Fibroblast of lung (primary cell): Measurements from ENCODE around the gene COLGALT1. TPM values are rescaled to one million over a fixed set of nuclear protein-coding genes. Genes with fewer than 3 reads are reported as not detected.

Source experiments
- DNase-seq, 2 donors: peaks; one replicate each; pipeline versions ENCODE4 v3.0.0 to v3.0.0-alpha.2; 2010; ENCODE audit warnings: low read depth in 2 of 2
- H2AFZ ChIP-seq: 2 replicates; pipeline ENCODE4 v1.5.1; 2012; ENCODE audit warnings: low read length, control low read depth, inconsistent platforms
- H3K27ac ChIP-seq: 2 replicates; pipeline ENCODE4 v1.5.1; 2011; ENCODE audit warnings: low read length, control low read depth; ENCODE audit not compliant: insufficient read depth
- H3K27me3 ChIP-seq: 2 replicates; pipeline ENCODE4 v1.5.1; 2011; ENCODE audit warnings: mild to moderate bottlenecking, low read length; ENCODE audit not compliant: control insufficient read depth, insufficient read depth
- H3K36me3 ChIP-seq: 2 replicates; pipeline ENCODE4 v1.5.1; 2011; ENCODE audit warnings: low read length; ENCODE audit not compliant: control insufficient read depth, insufficient read depth
- H3K4me1 ChIP-seq: 2 replicates; pipeline ENCODE4 v1.5.1; 2011; ENCODE audit warnings: low read length; ENCODE audit not compliant: control insufficient read depth, insufficient read depth; ENCODE audit errors: extremely low read depth
- H3K4me2 ChIP-seq: 2 replicates; pipeline ENCODE4 v1.5.1; 2011; ENCODE audit warnings: low read length, control low read depth; ENCODE audit not compliant: insufficient read depth; ENCODE audit errors: extremely low read depth
- H3K4me3 ChIP-seq, 4 experiments: fragments of 200-600 bp in 1 of 4; sonication (generic) in 1 of 4; replicated peaks in 1 of 4; 2 replicates each; pipeline ENCODE4 v1.5.1; 2011 to 2016; ENCODE audit warnings: low read length in 4 of 4, low read depth in 3 of 4, mild to moderate bottlenecking in 3 of 4, control low read depth in 2 of 4, inconsistent platforms in 1 of 4, mixed read lengths in 1 of 4; ENCODE audit not compliant: insufficient read depth in 1 of 4; ENCODE audit errors: control extremely low read depth in 1 of 4
- H3K79me2 ChIP-seq: 2 replicates; pipeline ENCODE4 v1.5.1; 2012; ENCODE audit warnings: mild to moderate bottlenecking, low read length, inconsistent platforms; ENCODE audit not compliant: control insufficient read depth, insufficient read depth
- H3K9ac ChIP-seq: 2 replicates; pipeline ENCODE4 v1.5.1; 2011; ENCODE audit warnings: mild to moderate bottlenecking, low read length, control low read depth; ENCODE audit not compliant: insufficient read depth
- H3K9me3 ChIP-seq: 2 replicates; pipeline ENCODE4 v1.5.1; 2012; ENCODE audit warnings: low read depth, low read length; ENCODE audit not compliant: control insufficient read depth, insufficient read depth
- H4K20me1 ChIP-seq: 2 replicates; pipeline ENCODE4 v1.5.1; 2011; ENCODE audit warnings: low read length; ENCODE audit not compliant: control insufficient read depth, insufficient read depth; ENCODE audit errors: extremely low read depth
- CTCF ChIP-seq, 2 donors: IDR thresholded peaks in 1 of 2; conservative IDR thresholded peaks in 1 of 2; 1 replicate in 1 of 2; 2 replicates in 1 of 2; pipeline ENCODE4 v1.5.1; 2011 to 2012; ENCODE audit warnings: low read length in 2 of 2, control low read depth in 1 of 2, inconsistent platforms in 1 of 2, low read depth in 1 of 2, mild to moderate bottlenecking in 1 of 2
- EZH2 ChIP-seq: IDR thresholded peaks from 2 replicates; pipeline ENCODE4 v1.5.1; 2012; ENCODE audit warnings: low read length, control low read depth, mild to moderate bottlenecking; ENCODE audit errors: missing control alignments
- polyA plus RNA-seq, 2 donors: library from polyadenylated mRNA; depleted of rRNA in 1 of 2; stranded (reverse) in 1 of 2; unstranded in 1 of 2; fragments of >200 nt; gene quantifications; 2 replicates each; pipeline ENCODE4 v1.2.1, GENCODE V29; 2011 to 2012; ENCODE audit warnings: missing spikeins in 1 of 2
- total RNA-seq: library from RNA; depleted of rRNA; stranded (reverse); fragments of >200 nt; gene quantifications from 2 replicates; pipeline ENCODE4 v1.2.1, GENCODE V29; 2014

Gene COLGALT1
- total and polyA plus RNA-seq, 2 donors (not counting 1 experiment from before 2014, with no cell fraction given) = 96.9 to 103 TPM

- H3K9me3 ChIP-seq = no peaks in the 10 kb centered on the region
These were observed 20.7 kb upstream of the COLGALT1 start for GRCh38 chr19:17534767-17535166.

DNA sequence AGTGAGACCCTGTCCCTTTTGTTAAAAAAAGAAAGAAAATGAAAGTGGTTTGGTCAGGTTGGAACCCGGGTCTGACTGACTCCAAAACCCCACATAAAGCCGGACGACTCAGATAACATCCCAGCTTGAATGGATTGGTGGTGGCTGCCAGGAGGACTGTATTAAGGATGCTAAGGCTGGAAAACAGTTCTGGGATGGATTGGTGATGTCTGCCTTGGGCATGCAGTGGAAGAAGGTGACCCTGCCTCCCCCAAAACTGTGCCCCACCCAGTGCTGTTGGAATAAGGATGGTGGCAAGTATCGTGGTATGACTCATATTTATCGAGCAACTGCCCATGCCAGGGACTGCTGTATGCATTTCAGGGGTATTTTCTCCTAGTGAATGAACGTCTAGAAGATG is 18.5 kb upstream of the COLGALT1 start:
- no peak for TF ChIP-seq EZH2
- H3K36me3 ChIP-seq = no peaks in the 10 kb centered on the region
- no peaks in the 10 kb centered on the region for H3K9me3 ChIP-seq
- no peak for DNase-seq
- no peaks in the 10 kb centered on the region for H3K27me3 ChIP-seq
- H3K4me2 ChIP-seq = no peak overlapping the region
- H4K20me1 ChIP-seq = no peaks in the 10 kb centered on the region
- H3K79me2 ChIP-seq = no peaks in the 10 kb centered on the region
- H3K4me1 ChIP-seq = no peaks in the 10 kb centered on the region
- no peak overlapping the region for H3K9ac ChIP-seq
- H3K4me3 ChIP-seq = no peak overlapping the region
- no peak overlapping the region for H3K27ac ChIP-seq
- no peak overlapping the region for H2AFZ ChIP-seq

More at GRCh38 chr19:17534767-17535166, 20.7 kb upstream of the COLGALT1 start:
- no peaks in the 10 kb centered on the region for H3K36me3 ChIP-seq
- no peak overlapping the region for H3K27ac ChIP-seq
- no peaks in the 10 kb centered on the region for H4K20me1 ChIP-seq
- H2AFZ ChIP-seq = no peak overlapping the region
- no peaks in the 10 kb centered on the region for H3K27me3 ChIP-seq
- H3K4me1 ChIP-seq = no peaks in the 10 kb centered on the region
- no peak overlapping the region for H3K4me3 ChIP-seq
- no peak overlapping the region for H3K4me2 ChIP-seq
- TF ChIP-seq EZH2 = no peak
- TF ChIP-seq CTCF (conservative IDR thresholded peaks at IDR 0.05 in 1 of 2, IDR thresholded peaks at IDR 0.05 in 1 of 2; ENCODE audit: low read depth in 1 of 2, low read length in 2 of 2) = no peak
- no peak for DNase-seq
- no peaks in the 10 kb centered on the region for H3K79me2 ChIP-seq
- no peak overlapping the region for H3K9ac ChIP-seq

DNA sequence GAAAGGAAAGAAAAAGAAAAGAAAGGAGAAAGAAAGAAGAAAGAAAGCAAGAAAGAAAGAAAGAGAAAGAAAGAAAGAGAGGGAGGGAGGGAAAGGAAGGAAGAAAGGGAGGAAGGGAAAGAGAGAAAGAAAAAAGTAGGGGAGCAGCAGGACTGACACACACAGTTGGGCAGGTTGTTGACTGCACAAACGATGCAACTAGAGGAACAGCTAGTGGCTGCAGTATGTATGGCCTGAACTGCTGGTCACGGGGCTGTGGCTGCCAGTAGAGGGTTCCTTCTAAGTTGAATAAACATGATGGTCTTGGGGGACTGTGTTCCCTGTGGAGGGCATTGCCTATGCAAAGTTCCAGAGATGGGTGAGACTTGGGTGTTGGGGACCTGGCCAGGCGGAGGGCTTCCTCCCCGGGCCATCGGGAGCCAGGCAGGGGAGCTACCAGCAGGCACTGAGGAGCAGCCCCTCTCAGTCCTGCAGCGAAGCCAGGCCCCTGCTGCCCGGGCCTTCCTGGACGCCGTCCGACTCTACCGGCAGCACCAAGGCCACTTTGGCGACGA is 16.7 kb upstream of the COLGALT1 start:
- no peak overlapping the region for H2AFZ ChIP-seq
- H4K20me1 ChIP-seq = no peaks in the 10 kb centered on the region
- TF ChIP-seq EZH2 (no peak), CTCF (conservative IDR thresholded peaks at IDR 0.05 in 1 of 2, IDR thresholded peaks at IDR 0.05 in 1 of 2; ENCODE audit: low read depth in 1 of 2, low read length in 2 of 2) (no peak)
- H3K4me2 ChIP-seq = peak overlapping the region; percentile 87
- no peaks in the 10 kb centered on the region for H3K4me1 ChIP-seq
- no peaks in the 10 kb centered on the region for H3K36me3 ChIP-seq
- H3K27me3 ChIP-seq = no peaks in the 10 kb centered on the region
- peak overlapping the region; percentile 50 for H3K9ac ChIP-seq
- no peak overlapping the region for H3K27ac ChIP-seq
- H3K79me2 ChIP-seq = no peaks in the 10 kb centered on the region
- H3K9me3 ChIP-seq = no peaks in the 10 kb centered on the region
- peak overlapping the region; percentile 36 to 59 (median 43) for H3K4me3 ChIP-seq
- DNase-seq = no peak
